Mucosa of rectum (tissue), 2 donors: ENCODE results near the gene SHF.
A peak's percentile ranks its signal among the peaks of the same experiment; 100 is the strongest.

Experiments used
- H3K27ac ChIP-seq, 2 donors: one replicate each; pipeline ENCODE4 v1.7.0; 2013; ENCODE audit warnings: inconsistent platforms in 2 of 2, low read depth in 2 of 2, low read length in 2 of 2
- H3K27me3 ChIP-seq, 2 donors: one replicate each; pipeline ENCODE4 v1.7.0; 2013; ENCODE audit warnings: low read length in 2 of 2; ENCODE audit not compliant: control insufficient read depth in 2 of 2, insufficient read depth in 2 of 2
- H3K36me3 ChIP-seq, 2 donors: one replicate each; pipeline ENCODE4 v1.7.0; 2013; ENCODE audit warnings: low read length in 2 of 2; ENCODE audit not compliant: control insufficient read depth in 2 of 2, insufficient read depth in 2 of 2
- H3K4me1 ChIP-seq, 2 donors: one replicate each; pipeline ENCODE4 v1.7.0; 2013; ENCODE audit warnings: low read length in 2 of 2, mild to moderate bottlenecking in 1 of 2; ENCODE audit not compliant: control insufficient read depth in 2 of 2, insufficient read depth in 2 of 2
- H3K4me3 ChIP-seq, 2 donors: one replicate each; pipeline ENCODE4 v1.7.0; 2013; ENCODE audit warnings: low read length in 2 of 2
- H3K9ac ChIP-seq, 2 donors: one replicate each; pipeline ENCODE4 v1.7.0; 2013; ENCODE audit warnings: low read length in 2 of 2, low read depth in 1 of 2, mild to moderate bottlenecking in 1 of 2
- H3K9me3 ChIP-seq, 2 donors: one replicate each; pipeline ENCODE4 v1.7.0; 2013; ENCODE audit warnings: low read length in 2 of 2; ENCODE audit not compliant: control insufficient read depth in 2 of 2
- donor health status: healthy.
- donor health status: Normal muscosa, but diverticular disease.

SHF gene

GRCh38 chr15:45117308-45118130 is 70.2 kb downstream of the SHF start:
- peaks cover 42 to 49% of the 10 kb centered on the region in 2 donors for H3K27me3 ChIP-seq

More at GRCh38 chr15:45117308-45118130, 70.2 kb downstream of the SHF start:
- Histone ChIP-seq H3K9ac (no peak overlapping the region), H3K9me3 (no peaks in the 10 kb centered on the region), H3K36me3 (no peaks in the 10 kb centered on the region), H3K4me1 (peaks cover 15 to 17% of the 10 kb centered on the region in 2 donors), H3K4me3 (peak overlapping the region in 1 of 2 donors; percentile 26), H3K27ac (no peak overlapping the region)
